DND-41 (cell line): ENCODE results near the gene GPR21.

Experiments
- CTCF ChIP-seq: IDR thresholded peaks from 2 replicates; pipeline ENCODE4 v1.5.1; 2012; ENCODE audit warnings: borderline replicate concordance, low read length, moderate library complexity, mild to moderate bottlenecking; ENCODE audit not compliant: poor library complexity, severe bottlenecking; ENCODE audit errors: extremely low read depth
- EZH2 ChIP-seq: IDR thresholded peaks from 3 replicates; pipeline ENCODE4 v1.6.1; 2012; ENCODE audit warnings: borderline replicate concordance, low read depth, mild to moderate bottlenecking, moderate library complexity, low read length, inconsistent platforms; ENCODE audit not compliant: severe bottlenecking

GRCh38 chr9:122986010-122986409 is 47.5 kb upstream of the GPR21 start:
- TF ChIP-seq CTCF (no peak), EZH2 (no peak)
